ENCODE results near the gene RABGAP1L. TPM values are rescaled to one million over a fixed set of nuclear protein-coding genes. Genes with fewer than 3 reads are reported as not detected.
"Not testable (repeated sequence)": the region's sequence is repeated elsewhere in the genome, so short reads cannot be mapped to it uniquely, and the experiment has no call there.

The RABGAP1L gene
- total and polyA plus RNA-seq, 2 of the 8 experiments (the other 6 are each of a cell fraction or from before 2014, with no cell fraction given): 33.3 to 156 TPM

- WGBS, 2 experiments (ENCODE audit: extremely low coverage in 1 of 2, insufficient coverage in 1 of 2, insufficient read length in 1 of 2, insufficient replicate concordance in 2 of 2, low coverage in 1 of 2, low lambda C conversion rate in 2 of 2, missing lambda C conversion rate in 1 of 2): 92% methylated on average over 2 of the region's 2 CpGs; no CpG with 5 or more reads in 1 of the 2 experiments
- not testable (repeated sequence) for H3K4ac ChIP-seq (replicated peaks; ENCODE audit: insufficient read length, low read depth, low read length)
Observed at GRCh38 chr1:174649572-174649971, 490.3 kb downstream of the RABGAP1L start.

More at GRCh38 chr1:174649572-174649971, 490.3 kb downstream of the RABGAP1L start:
- H3K18ac ChIP-seq (ENCODE audit: extremely low read depth, low read length); H3K27me3 ChIP-seq (replicated peaks in 1 of 4; ENCODE audit: control insufficient read depth in 3 of 4, extremely low read depth in 1 of 4, insufficient read depth in 3 of 4, low read length in 3 of 4); H4K20me1 ChIP-seq (replicated peaks in 1 of 2; ENCODE audit: control insufficient read depth in 1 of 2, insufficient read depth in 2 of 2, low read length in 2 of 2); H3K4me2 ChIP-seq (ENCODE audit: insufficient read depth in 1 of 2, low read depth in 2 of 2, low read length in 2 of 2); H3K79me1 ChIP-seq (ENCODE audit: low read depth, low read length); H3K56ac ChIP-seq (replicated peaks; ENCODE audit: insufficient read length, low read depth, low read length); H3K4me1 ChIP-seq (replicated peaks in 1 of 4; ENCODE audit: control insufficient read depth in 3 of 4, insufficient read depth in 4 of 4, low read length in 3 of 4); H3K4me3 ChIP-seq (ENCODE audit: extremely low read depth in 1 of 4, insufficient read depth in 2 of 4, low read depth in 3 of 4, low read length in 4 of 4); H2AFZ ChIP-seq (ENCODE audit: low read length); H3K9me3 ChIP-seq (ENCODE audit: insufficient read depth in 2 of 2, low read depth in 1 of 2, low read length in 1 of 2); H2BK120ac ChIP-seq (replicated peaks; ENCODE audit: low read depth, low read length); POLR2A ChIA-PET (ENCODE audit: partially characterized antibody); DNase-seq (ENCODE audit: low read depth in 1 of 2, low spot score in 2 of 2); FAIRE-seq; H2BK20ac ChIP-seq (ENCODE audit: low read length); H2AK5ac ChIP-seq (ENCODE audit: low read depth, low read length); H3K79me2 ChIP-seq (ENCODE audit: control insufficient read depth in 1 of 2, insufficient read depth in 2 of 2, low read length in 2 of 2); H3K36me3 ChIP-seq (ENCODE audit: control insufficient read depth in 2 of 4, insufficient read depth in 4 of 4, low read length in 3 of 4); H3K9ac ChIP-seq (replicated peaks in 1 of 4; ENCODE audit: extremely low read depth in 1 of 4, low read depth in 3 of 4, low read length in 3 of 4); H3K14ac ChIP-seq (ENCODE audit: insufficient read length); H2BK5ac ChIP-seq (ENCODE audit: low read depth, low read length); CTCF ChIA-PET (ENCODE audit: partially characterized antibody); H2BK12ac ChIP-seq (ENCODE audit: low read depth, low read length); H4K91ac ChIP-seq (replicated peaks; ENCODE audit: insufficient read length, low read length); H3K27ac ChIP-seq (ENCODE audit: low read depth, low read length); H2BK15ac ChIP-seq (ENCODE audit: low read length); H4K8ac ChIP-seq (ENCODE audit: extremely low read depth, insufficient read depth, low read length); H4K5ac ChIP-seq (ENCODE audit: insufficient read length, low read depth, low read length); H3K23ac ChIP-seq (ENCODE audit: insufficient read length); H3K23me2 ChIP-seq (ENCODE audit: low read depth, low read length): not testable (repeated sequence)

Data from H1 (cell line).